ENCODE data around the gene EML6.

Gene EML6

GRCh38 chr2:55001716-55002115 is 278.3 kb downstream of the EML6 start:
- no peak for DNase-seq (ENCODE audit: low read depth)
- H3K4me3 ChIP-seq (ENCODE audit: low read depth, low read length), result no peak overlapping the region

- H3K4me3 ChIP-seq (ENCODE audit: low read depth, low read length), result no peak overlapping the region
- DNase-seq (ENCODE audit: low read depth), result no peak
Observed at GRCh38 chr2:55003706-55004639, 280.5 kb downstream of the EML6 start.

DNA sequence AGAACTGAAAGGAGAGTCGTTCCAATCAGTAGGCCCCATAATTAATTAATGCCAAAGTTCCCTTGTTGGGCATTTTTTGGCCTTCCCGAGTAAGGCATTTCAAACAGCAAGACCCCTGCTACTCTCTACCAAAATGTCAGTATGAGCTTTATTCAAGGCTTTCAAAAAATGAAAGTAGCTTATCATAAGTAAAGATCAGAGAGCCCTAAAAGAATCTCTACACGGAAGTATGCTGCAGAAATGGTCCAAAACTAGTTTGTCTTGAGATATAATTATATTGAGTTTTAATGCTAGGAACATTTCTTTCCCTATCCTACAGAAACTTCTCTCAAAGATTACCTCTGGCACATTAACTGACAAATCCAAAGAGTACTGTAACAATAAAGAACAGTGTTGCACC is 282.8 kb downstream of the EML6 start:
- no peak for DNase-seq (ENCODE audit: low read depth)
- no peak overlapping the region for H3K4me3 ChIP-seq (ENCODE audit: low read depth, low read length)

DNA sequence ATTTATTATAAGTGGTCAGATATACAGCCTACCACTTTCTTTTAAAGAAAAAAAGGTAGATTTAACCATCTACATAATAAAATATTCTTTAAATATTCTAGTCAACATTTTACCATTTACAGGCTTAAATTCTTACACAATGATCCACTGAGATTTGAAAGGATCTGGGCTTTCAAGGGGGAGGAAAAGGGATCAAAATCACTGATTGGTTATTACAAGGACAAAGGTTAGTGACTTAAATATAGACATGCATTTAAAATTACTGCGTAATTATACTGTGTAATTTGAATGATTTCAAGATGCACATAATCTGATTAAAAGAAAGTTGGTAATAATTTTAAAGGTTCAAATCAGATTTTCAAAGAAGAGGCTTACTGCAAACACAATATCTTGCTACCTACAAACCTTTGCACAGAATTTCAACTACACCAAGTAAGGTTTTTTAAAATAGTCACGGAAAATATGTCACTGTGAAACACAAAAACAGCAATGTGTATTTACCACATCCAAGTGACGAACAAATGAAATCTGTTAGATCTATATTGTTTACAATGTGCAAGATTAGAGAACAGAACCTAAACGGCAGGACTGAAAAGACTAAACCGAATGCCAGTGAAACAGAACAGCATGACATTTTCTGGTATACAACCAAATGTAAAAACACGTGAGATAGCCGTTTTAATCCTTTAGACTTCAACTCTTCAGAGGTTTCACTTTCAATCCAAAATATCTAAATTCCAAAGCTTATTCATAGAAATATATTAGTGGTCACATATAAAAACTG is 286.0 kb downstream of the EML6 start:
- H3K4me3 ChIP-seq (ENCODE audit: low read depth, low read length), result no peak overlapping the region
- no peak for DNase-seq (ENCODE audit: low read depth)

GRCh38 chr2:55010149-55010591 is 286.7 kb downstream of the EML6 start:
- no peak overlapping the region for H3K4me3 ChIP-seq (ENCODE audit: low read depth, low read length)
- DNase-seq (ENCODE audit: low read depth), result no peak

GRCh38 chr2:55010915-55011314 is 287.5 kb downstream of the EML6 start:
- no peak overlapping the region for H3K4me3 ChIP-seq (ENCODE audit: low read depth, low read length)
- DNase-seq (ENCODE audit: low read depth), result no peak

DNA sequence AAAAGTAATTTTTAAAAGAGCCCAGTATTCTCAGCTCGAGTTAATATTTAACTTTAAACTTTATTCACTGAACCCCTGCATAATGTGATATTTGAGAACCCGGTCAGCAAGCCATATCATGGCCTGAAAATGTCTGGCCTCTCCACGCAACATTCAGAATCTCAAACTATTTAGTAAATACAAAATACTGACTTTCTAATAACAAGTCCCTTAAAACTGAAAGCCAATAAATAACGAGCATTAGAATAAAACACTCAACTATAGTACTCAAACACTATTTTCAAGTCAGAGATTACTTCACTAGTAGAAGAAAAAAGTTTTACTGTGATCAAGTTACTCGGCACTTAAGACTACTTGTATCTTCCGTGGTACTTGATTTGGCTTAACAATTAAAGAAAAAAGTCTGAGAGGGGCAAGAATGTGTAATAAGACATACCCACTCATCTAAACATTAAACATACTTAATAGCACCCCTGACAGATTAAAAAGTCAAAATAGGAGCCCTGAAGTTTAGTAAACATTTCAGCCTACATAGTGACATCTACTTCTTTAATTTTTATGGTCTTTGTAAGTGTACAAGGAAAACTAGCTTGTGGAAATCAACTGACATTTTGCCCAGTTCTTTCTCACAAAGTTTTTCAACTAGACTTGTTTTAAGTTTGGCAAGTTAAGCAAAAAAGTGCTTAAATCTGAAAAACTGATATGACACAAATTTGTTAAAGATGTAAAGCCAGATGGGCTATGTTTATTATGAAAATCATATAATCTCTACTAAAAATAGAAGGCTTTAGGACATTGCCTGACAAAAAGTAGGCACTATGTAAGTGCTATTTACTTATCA is 288.6 kb downstream of the EML6 start:
- no peak for DNase-seq (ENCODE audit: low read depth)

DNA sequence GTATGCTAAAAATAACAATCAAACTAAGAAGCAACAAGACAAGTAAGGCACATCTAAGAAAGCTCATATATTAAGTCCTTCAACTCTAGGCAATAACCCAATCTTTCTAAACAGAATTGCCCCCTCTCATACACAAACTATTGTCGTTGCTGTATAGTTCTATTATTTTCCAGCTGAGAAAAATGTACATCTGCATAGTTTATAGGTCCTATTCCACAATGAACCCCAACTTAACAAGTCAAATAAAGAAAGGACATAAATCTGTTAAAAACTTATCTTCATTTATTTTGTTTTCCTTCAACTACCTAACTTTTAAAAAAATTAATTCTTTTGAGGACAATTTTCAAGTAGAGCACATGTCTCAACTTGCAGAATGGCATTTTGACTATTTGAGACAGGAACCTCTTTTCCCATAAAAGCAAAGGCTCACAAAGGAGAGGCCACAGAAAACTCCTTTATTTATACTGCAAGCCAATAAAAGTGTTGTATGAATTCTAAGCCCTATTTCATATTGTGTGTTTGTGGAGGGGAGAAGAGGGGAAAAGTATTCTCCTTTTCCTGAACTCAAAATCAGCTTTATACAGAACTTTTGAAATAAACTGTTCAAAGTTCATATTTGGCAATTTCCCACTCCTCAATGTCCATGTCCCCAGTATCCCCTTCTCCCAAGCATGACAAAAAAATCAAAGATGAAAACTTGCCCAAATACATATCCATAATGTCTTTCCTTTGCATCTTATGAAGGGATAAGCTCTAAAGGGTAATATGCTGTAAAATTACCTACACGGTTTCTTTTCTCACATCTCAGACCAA is 289.4 kb downstream of the EML6 start:
- H3K4me3 ChIP-seq (ENCODE audit: low read depth, low read length), result no peak overlapping the region
- no peak for DNase-seq (ENCODE audit: low read depth)

More for the DNA sequence above, 288.6 kb downstream of the EML6 start:
- no peak overlapping the region for H3K4me3 ChIP-seq (ENCODE audit: low read depth, low read length)

DNA sequence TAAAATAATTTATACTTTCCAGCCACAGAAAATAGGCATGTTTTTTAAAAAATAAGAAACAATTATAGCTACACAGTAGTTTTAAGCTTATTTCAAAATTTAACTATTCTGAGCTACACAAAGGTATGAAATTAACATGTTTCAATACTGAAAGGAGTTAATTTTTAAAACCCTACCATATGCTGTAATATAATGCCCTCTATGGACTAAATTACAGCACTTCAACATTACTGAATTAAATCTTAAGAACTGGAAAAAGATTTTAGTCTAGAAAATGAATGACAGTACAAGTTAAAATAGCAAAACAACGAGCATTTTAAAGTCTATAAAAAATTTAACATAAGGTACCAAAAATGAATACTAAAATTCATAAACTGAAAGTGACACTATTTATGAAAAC is 290.5 kb downstream of the EML6 start:
- no peak overlapping the region for H3K4me3 ChIP-seq (ENCODE audit: low read depth, low read length)
- DNase-seq (ENCODE audit: low read depth), result no peak

- DNase-seq (ENCODE audit: low read depth), result peak; percentile 41
- H3K4me3 ChIP-seq (ENCODE audit: low read depth, low read length), result no peak overlapping the region
Observed at GRCh38 chr2:55014962-55015939, 291.8 kb downstream of the EML6 start.

DNA sequence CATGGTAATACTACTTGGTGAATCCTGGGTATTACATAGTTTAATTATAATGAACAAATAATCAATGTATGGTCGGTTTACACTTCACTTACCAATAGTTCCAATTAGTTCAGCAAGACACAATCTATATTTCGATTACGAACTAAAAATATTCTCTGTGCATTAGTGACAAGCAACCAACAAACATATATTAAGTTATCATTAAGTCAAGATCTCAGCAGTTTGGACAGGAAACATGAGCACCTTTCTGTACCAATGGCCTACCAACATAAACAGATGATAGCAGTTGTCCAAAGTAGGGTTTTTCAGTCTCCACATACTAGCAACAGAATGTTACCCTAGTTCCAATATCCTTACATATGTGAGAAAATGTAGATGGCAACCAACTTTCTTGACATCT is 294.0 kb downstream of the EML6 start:
- no peak for DNase-seq (ENCODE audit: low read depth)
- H3K4me3 ChIP-seq (ENCODE audit: low read depth, low read length), result no peak overlapping the region

DNA sequence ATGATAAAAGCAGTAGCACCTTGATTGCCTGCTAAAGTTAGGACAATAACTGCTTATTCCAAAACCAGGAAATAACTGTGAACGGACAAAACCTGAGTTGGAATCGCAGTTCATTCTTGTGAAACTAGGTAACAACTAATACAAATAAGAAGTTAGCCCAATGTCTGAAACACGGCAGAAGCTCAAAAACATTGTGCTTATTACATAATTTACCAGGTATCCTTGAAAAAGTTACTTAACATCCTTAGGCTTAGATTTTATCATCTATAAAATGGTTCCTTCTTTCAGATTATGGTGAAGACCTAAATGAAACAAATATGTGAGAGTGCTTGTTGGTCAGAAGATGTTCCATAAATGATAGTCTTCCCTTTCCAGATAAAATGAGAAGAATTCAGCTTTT is 294.4 kb downstream of the EML6 start:
- H3K4me3 ChIP-seq (ENCODE audit: low read depth, low read length), result no peak overlapping the region
- no peak for DNase-seq (ENCODE audit: low read depth)

- no peak for DNase-seq (ENCODE audit: low read depth)
- H3K4me3 ChIP-seq (ENCODE audit: low read depth, low read length), result no peak overlapping the region
Observed at GRCh38 chr2:55018619-55019018, 295.2 kb downstream of the EML6 start.

- no peak for DNase-seq (ENCODE audit: low read depth)
Observed at GRCh38 chr2:55019526-55020258, 296.2 kb downstream of the EML6 start.

More at GRCh38 chr2:55019526-55020258, 296.2 kb downstream of the EML6 start:
- no peak overlapping the region for H3K4me3 ChIP-seq (ENCODE audit: low read depth, low read length)

Measured in skeletal muscle cell (primary cell).